Measurements from ENCODE around the gene IL36B. TPM values are rescaled to one million over a fixed set of nuclear protein-coding genes. Genes with fewer than 3 reads are reported as not detected.

IL36B gene
- total RNA-seq, 1 donor from 2014 or later = not detected

DNA sequence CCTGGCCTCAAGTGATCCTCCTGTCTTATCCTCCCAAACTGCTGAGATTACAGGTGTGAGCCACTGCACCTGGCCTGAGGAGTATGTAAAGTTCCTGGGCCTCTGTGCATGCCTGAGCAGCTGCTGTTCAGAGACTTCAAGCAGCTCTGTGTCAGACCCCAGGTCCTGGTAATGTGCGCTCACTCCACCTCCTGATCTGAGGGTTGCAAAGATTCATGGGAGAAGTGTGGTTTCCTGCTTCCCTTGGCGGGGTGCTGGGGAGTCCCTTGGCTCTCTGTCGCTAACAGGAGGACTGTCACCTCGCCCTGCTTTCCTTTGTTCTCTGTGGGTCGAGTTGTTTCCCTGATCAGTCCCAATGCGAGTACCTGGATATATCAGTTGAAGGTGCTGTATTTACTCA lies 56.0 kb downstream of the IL36B start:
- Mint-ChIP-seq H3K27ac (no peak overlapping the region), H3K9me3 (peaks cover 49% of the 10 kb centered on the region), H3K27me3 (ENCODE audit: low read depth) (peaks cover 9% of the 10 kb centered on the region), H3K4me3 (no peak overlapping the region), H3K36me3 (no peaks in the 10 kb centered on the region), H3K4me1 (no peaks in the 10 kb centered on the region)
- TF ChIP-seq, protein P1, sequence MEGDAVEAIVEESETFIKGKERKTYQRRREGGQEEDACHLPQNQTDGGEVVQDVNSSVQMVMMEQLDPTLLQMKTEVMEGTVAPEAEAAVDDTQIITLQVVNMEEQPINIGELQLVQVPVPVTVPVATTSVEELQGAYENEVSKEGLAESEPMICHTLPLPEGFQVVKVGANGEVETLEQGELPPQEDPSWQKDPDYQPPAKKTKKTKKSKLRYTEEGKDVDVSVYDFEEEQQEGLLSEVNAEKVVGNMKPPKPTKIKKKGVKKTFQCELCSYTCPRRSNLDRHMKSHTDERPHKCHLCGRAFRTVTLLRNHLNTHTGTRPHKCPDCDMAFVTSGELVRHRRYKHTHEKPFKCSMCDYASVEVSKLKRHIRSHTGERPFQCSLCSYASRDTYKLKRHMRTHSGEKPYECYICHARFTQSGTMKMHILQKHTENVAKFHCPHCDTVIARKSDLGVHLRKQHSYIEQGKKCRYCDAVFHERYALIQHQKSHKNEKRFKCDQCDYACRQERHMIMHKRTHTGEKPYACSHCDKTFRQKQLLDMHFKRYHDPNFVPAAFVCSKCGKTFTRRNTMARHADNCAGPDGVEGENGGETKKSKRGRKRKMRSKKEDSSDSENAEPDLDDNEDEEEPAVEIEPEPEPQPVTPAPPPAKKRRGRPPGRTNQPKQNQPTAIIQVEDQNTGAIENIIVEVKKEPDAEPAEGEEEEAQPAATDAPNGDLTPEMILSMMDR (IDR thresholded peaks at IDR 0.05; ENCODE audit: unreplicated experiment) = no peak
- DNase-seq (ENCODE audit: low spot score in 2 of 2, unreplicated experiment in 2 of 2) = no peak

DNA sequence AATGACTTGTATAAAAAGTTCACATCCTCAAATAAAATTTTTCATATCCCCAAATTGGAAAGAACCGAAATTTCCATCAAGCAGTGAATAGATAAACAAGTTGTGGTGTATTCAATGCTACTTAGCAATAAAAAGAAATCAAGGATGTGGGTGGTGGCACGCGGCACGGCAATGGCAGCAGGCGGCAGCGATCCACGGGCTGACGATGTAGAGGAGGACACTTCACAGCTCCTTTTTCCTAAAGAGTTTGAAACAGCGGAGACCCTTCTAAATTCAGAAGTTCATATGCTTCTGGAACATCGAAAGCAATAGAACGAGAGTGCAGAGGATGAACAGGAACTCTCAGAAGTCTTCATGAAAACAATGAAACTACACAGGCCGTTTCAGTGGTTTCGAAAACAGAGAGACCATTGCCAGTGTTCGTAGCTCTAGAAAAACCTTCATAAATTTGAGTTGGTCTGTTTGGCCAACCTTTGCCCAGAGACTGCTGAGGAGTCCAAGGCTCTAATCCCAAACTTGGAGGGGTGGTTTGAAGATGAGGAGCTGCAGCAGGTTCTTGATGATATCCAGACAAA lies 57.2 kb downstream of the IL36B start:
- Mint-ChIP-seq H3K9me3 (peaks cover 49% of the 10 kb centered on the region), H3K27me3 (ENCODE audit: low read depth) (peaks cover 9% of the 10 kb centered on the region), H3K4me3 (no peak overlapping the region), H3K36me3 (no peaks in the 10 kb centered on the region), H3K27ac (no peak overlapping the region), H3K4me1 (no peaks in the 10 kb centered on the region)
- DNase-seq (ENCODE audit: low spot score in 2 of 2, unreplicated experiment in 2 of 2) = no peak
- TF ChIP-seq, protein P1 (IDR thresholded peaks at IDR 0.05; ENCODE audit: unreplicated experiment) = no peak

DNA sequence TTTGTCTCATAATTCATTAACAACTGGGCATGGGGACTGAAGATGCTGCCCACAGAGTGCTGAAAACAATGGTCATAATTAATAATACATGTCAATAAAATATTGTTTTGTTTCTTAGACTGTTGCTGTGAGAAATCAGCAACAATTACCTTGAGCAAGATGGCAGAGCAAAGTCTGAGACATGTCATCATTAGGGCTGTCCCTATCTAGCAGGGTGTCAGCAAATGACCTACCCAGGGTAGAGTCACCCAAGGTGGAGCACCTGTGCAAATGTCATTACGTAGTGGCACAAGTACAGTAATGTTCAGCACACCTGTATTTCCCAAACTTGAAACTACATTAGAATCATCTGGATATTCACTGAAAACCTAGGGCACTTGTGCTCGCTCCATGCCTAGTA lies 58.0 kb downstream of the IL36B start:
- no peak overlapping the region for H3K4me3 Mint-ChIP-seq
- no peaks in the 10 kb centered on the region for H3K4me1 Mint-ChIP-seq
- no peaks in the 10 kb centered on the region for H3K36me3 Mint-ChIP-seq
- H3K27ac Mint-ChIP-seq = no peak overlapping the region
- peaks cover 47% of the 10 kb centered on the region for H3K9me3 Mint-ChIP-seq
- peaks cover 9% of the 10 kb centered on the region for H3K27me3 Mint-ChIP-seq (ENCODE audit: low read depth)
- DNase-seq (ENCODE audit: low spot score in 2 of 2, unreplicated experiment in 2 of 2) = no peak
- TF ChIP-seq, protein P1 (IDR thresholded peaks at IDR 0.05; ENCODE audit: unreplicated experiment) = no peak

DNA sequence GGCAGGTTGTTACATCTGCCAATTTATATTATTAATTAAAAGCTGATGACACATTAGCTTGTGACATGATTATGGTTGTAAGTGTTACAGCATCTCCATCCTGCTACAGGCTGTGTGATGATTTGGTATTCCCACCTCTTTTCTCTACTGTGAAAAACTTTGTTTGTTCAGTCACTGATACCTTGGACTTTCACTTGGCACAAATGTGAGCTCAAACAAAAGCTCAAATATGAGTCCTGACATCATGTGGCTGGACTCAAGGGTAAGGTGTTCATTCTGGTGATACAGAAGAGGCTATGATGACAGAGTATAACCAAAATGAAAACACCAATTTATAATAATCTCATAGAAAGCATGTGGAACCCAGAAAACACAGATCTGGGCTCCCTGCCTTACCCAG lies 58.8 kb downstream of the IL36B start:
- H3K4me3 Mint-ChIP-seq = no peak overlapping the region
- H3K4me1 Mint-ChIP-seq = no peaks in the 10 kb centered on the region
- H3K9me3 Mint-ChIP-seq = peaks cover 44% of the 10 kb centered on the region
- H3K36me3 Mint-ChIP-seq = no peaks in the 10 kb centered on the region
- DNase-seq (ENCODE audit: low spot score in 2 of 2, unreplicated experiment in 2 of 2) = no peak
- TF ChIP-seq, protein P1 (IDR thresholded peaks at IDR 0.05; ENCODE audit: unreplicated experiment) = no peak
- peaks cover 9% of the 10 kb centered on the region for H3K27me3 Mint-ChIP-seq (ENCODE audit: low read depth)
- no peak overlapping the region for H3K27ac Mint-ChIP-seq

DNA sequence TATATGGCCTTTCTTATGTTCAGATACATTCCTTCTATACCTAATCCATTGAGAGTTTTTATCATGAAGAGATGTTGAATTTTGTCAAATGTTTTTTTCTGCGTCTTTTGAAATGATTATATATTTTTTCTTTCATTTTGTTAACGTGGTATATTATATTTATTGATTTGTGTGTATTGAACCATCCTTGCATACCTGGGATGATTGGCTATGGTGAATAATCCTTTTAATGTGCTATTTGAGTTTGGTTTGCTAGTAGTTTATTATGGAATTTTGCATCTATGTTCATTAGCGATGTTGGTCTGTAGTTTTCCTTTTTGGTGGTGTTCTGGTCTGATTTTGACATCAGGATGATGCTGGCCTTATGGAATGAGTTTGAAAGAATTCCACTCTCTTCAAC lies 63.1 kb downstream of the IL36B start:
- Mint-ChIP-seq H3K27me3 (ENCODE audit: low read depth) (peaks cover 13% of the 10 kb centered on the region), H3K4me1 (no peaks in the 10 kb centered on the region), H3K4me3 (no peak overlapping the region), H3K36me3 (no peaks in the 10 kb centered on the region), H3K9me3 (peaks cover 41% of the 10 kb centered on the region), H3K27ac (no peak overlapping the region)
- no peak for DNase-seq (ENCODE audit: low spot score in 2 of 2, unreplicated experiment in 2 of 2)
- TF ChIP-seq, protein P1 (IDR thresholded peaks at IDR 0.05; ENCODE audit: unreplicated experiment) = no peak

DNA sequence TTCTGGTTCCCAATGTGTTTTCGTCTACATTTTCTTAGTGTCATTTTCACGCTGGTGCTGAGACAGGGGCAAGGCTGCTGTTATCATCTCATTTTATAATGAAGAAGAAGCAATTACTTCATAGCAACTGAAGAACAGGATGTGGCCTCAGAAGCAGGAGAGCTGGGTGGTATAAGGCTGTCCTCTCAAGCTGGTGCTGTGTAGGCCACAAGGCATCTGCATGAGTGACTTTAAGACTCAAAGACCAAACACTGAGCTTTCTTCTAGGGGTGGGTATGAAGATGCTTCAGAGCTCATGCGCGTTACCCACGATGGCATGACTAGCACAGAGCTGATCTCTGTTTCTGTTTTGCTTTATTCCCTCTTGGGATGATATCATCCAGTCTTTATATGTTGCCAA lies 67.6 kb downstream of the IL36B start:
- peaks cover 12% of the 10 kb centered on the region for H3K9me3 Mint-ChIP-seq
- peaks cover 14% of the 10 kb centered on the region for H3K27me3 Mint-ChIP-seq (ENCODE audit: low read depth)
- no peak for DNase-seq (ENCODE audit: low spot score in 2 of 2, unreplicated experiment in 2 of 2)
- no peaks in the 10 kb centered on the region for H3K4me1 Mint-ChIP-seq
- no peak overlapping the region for H3K27ac Mint-ChIP-seq
- no peak overlapping the region for H3K4me3 Mint-ChIP-seq
- no peaks in the 10 kb centered on the region for H3K36me3 Mint-ChIP-seq
- TF ChIP-seq, protein P1 (IDR thresholded peaks at IDR 0.05; ENCODE audit: unreplicated experiment) = no peak

All from mesothelial cell of epicardium (in vitro differentiated cells).